A549 treated with DMSO at 1 μM for 4 hours (cell line): ENCODE results near the gene FAAH. TPM values are rescaled to one million over a fixed set of nuclear protein-coding genes. Genes with fewer than 3 reads are reported as not detected.

Source experiments
- total RNA-seq: library from RNA; stranded (reverse); fragments of 200-300 nt; extraction: Qiagen RNA extraction; gene quantifications from 5 replicates; pipeline ENCODE4 v1.2.3, GENCODE V29; 2022; ENCODE audit warnings: low read depth

FAAH gene
- total RNA-seq = 0.59 to 1.2 TPM (median 0.79 TPM) in 5 replicates

DNA sequence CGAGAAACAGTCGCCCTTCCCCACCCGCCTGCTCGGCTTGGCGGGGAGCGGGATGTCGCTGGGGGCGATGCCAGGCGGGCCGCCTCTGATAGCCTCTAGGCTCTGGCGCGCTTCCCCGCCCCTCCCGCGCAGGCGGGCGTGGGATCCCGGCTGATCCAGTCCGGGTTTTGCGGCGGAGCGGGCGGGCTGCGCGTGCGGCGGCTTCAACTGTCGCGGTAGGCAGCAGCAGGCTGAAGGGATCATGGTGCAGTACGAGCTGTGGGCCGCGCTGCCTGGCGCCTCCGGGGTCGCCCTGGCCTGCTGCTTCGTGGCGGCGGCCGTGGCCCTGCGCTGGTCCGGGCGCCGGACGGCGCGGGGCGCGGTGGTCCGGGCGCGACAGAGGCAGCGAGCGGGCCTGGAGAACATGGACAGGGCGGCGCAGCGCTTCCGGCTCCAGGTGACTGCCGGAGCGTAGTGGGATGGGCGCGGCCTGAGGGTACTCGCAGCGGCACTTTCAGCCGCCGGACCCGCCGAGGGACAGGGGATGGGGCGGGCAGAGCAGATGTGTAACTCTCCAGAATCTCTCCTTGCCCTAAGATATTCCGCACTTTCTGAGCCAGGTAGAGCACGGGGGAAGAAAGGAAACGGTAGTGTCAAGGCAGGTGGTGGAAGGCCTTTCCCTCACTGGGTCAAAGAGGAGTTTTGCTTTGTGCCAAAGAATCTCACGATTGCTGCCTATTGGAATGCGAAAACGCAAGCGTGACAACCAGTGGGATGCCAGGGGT, at the start of gene FAAH:
TSS of gene FAAH (plus strand) at position 210 of the 764 bp plus-strand sequence. CDS start at position 242, 32 bp downstream.

Other genes starting within 250 kb of the FAAH start
- gene TSPAN1, start 219.2 kb upstream of the FAAH start, total RNA-seq = 1.8 to 2.7 TPM (median 2.3 TPM) in 5 replicates
- gene P3R3URF, start 217.8 kb upstream of the FAAH start, total RNA-seq = not detected in 5 replicates
- gene POMGNT1, start 195.9 kb upstream of the FAAH start, total RNA-seq = 36.1 to 49.1 TPM (median 46.9 TPM) in 5 replicates
- not detected in 5 replicates for gene LURAP1, start 191.0 kb upstream of the FAAH start, total RNA-seq
- 9.9 to 13.7 TPM (median 11.3 TPM) in 5 replicates for gene RAD54L, start 146.6 kb upstream of the FAAH start, total RNA-seq
- gene LRRC41, start 90.7 kb upstream of the FAAH start, total RNA-seq = 37.8 to 44.6 TPM (median 43.9 TPM) in 5 replicates
- gene UQCRH, start 90.6 kb upstream of the FAAH start, total RNA-seq = 377 to 534 TPM (median 401 TPM) in 5 replicates
- 10.8 to 15.9 TPM (median 13.4 TPM) in 5 replicates for gene NSUN4, start 53.5 kb upstream of the FAAH start, total RNA-seq
- 0.67 to 1.3 TPM (median 1.1 TPM) in 5 replicates for gene DMBX1, start 95.5 kb downstream of the FAAH start, total RNA-seq
- gene KNCN, start 157.3 kb downstream of the FAAH start, total RNA-seq = not detected in 5 replicates
- 16.5 to 20.6 TPM (median 18.8 TPM) in 5 replicates for gene MKNK1, start 210.0 kb downstream of the FAAH start, total RNA-seq
- 4.1 to 5.1 TPM (median 4.5 TPM) in 5 replicates for gene MOB3C, start 222.5 kb downstream of the FAAH start, total RNA-seq